Measurements from ENCODE around the gene C17orf50.

GRCh38 chr17:35735036-35735805 is 25.5 kb upstream of the C17orf50 start:
- TF ChIP-seq CTCF (conservative IDR thresholded peaks at IDR 0.05), result no peak
- TF ChIP-seq EZH2 (IDR thresholded peaks at IDR 0.05; ENCODE audit: low read depth), result no peak
